ENCODE measurements around the gene ANGPTL4. TPM values are rescaled to one million over a fixed set of nuclear protein-coding genes. Genes with fewer than 3 reads are reported as not detected.
"Not testable (repeated sequence)": the region's sequence is repeated elsewhere in the genome, so short reads cannot be mapped to it uniquely, and the experiment has no call there.

ANGPTL4 gene
- total and polyA plus RNA-seq, 2 of the 13 experiments (the other 11 are each of a cell fraction or from before 2014, with no cell fraction given): 0.80 to 21.7 TPM

- DNase-seq (ENCODE audit: low spot score); in situ Hi-C loops (cut with HindIII; ENCODE audit: extremely low pct_ligation_motif_present, low pct_unique_long_range_greater_than_20kb); H2AFZ ChIP-seq (ENCODE audit: low read length); BruUV-seq (replicated peaks); H3K9ac ChIP-seq (ENCODE audit: insufficient read depth, low read depth, low read length); H3K79me2 ChIP-seq (ENCODE audit: insufficient read depth, low read length); H4K20me1 ChIP-seq (ENCODE audit: insufficient read depth, low read length); H3K4me2 ChIP-seq (ENCODE audit: low read depth, low read length); H3K9me3 ChIP-seq (ENCODE audit: low read length); FAIRE-seq; intact Hi-C loops (cut with micrococcal nuclease; ENCODE audit: unreplicated experiment); H3K27me3 ChIP-seq (ENCODE audit: control insufficient read depth in 1 of 2, insufficient read depth in 2 of 2, low read length in 2 of 2); H3K36me3 ChIP-seq (replicated peaks in 1 of 2; ENCODE audit: control insufficient read depth in 1 of 2, insufficient read depth in 2 of 2, low read length in 2 of 2); CTCF ChIA-PET (ENCODE audit: low intra/inter-chr PET ratio, low total read pairs); ATAC-seq; H3K4me3 ChIP-seq (replicated peaks in 1 of 3; ENCODE audit: insufficient read depth in 1 of 3, low read depth in 2 of 3, low read length in 3 of 3): not testable (repeated sequence)
- peak overlapping the region; percentile 84 for H3K27ac ChIP-seq (ENCODE audit: extremely low read length, insufficient read depth, low read length)
- 100% methylated on average over 1 of the region's 32 CpGs for WGBS (ENCODE audit: low lambda C conversion rate)
- peaks cover 55% of the 10 kb centered on the region for H3K4me1 ChIP-seq (ENCODE audit: insufficient read depth, low read length)
- TF ChIP-seq ZNF687 (CRISPR knock-in tag; IDR thresholded peaks at IDR 0.05): peak; percentile 37; the same call in 1 of the 2 replicates
- peak; percentile 15; the same call in 1 of the 2 replicates for TF ChIP-seq GABPB1 (CRISPR knock-in tag; IDR thresholded peaks at IDR 0.05)
- POLR2A ChIA-PET: interaction anchor here (0.8 to 4.6 kb wide), 7 partner anchors 10 to 21 kb away, joined by 3 to 41 read pairs (median 5); partner anchors contain the start of genes ANGPTL4 and RAB11B
Observed at GRCh38 chr19:8375766-8376165, 11.8 kb downstream of the ANGPTL4 start.

GRCh38 chr19:8376373-8376974 lies 12.5 kb downstream of the ANGPTL4 start:
- H3K9ac ChIP-seq (ENCODE audit: insufficient read depth, low read depth, low read length); H3K36me3 ChIP-seq (replicated peaks in 1 of 2; ENCODE audit: control insufficient read depth in 1 of 2, insufficient read depth in 2 of 2, low read length in 2 of 2); H4K20me1 ChIP-seq (ENCODE audit: insufficient read depth, low read length); CTCF ChIA-PET (ENCODE audit: low intra/inter-chr PET ratio, low total read pairs); FAIRE-seq; H3K9me3 ChIP-seq (ENCODE audit: low read length); BruUV-seq (replicated peaks); H3K4me2 ChIP-seq (ENCODE audit: low read depth, low read length); in situ Hi-C loops (cut with HindIII; ENCODE audit: extremely low pct_ligation_motif_present, low pct_unique_long_range_greater_than_20kb); intact Hi-C loops (cut with micrococcal nuclease; ENCODE audit: unreplicated experiment); H3K27me3 ChIP-seq (ENCODE audit: control insufficient read depth in 1 of 2, insufficient read depth in 2 of 2, low read length in 2 of 2); ATAC-seq; H2AFZ ChIP-seq (ENCODE audit: low read length); H3K4me3 ChIP-seq (replicated peaks in 1 of 3; ENCODE audit: insufficient read depth in 1 of 3, low read depth in 2 of 3, low read length in 3 of 3); H3K79me2 ChIP-seq (ENCODE audit: insufficient read depth, low read length); TF ChIP-seq SOX6, SOX13 (IDR thresholded peaks at IDR 0.05): not testable (repeated sequence)
- POLR2A ChIA-PET: interaction anchor here (0.6 to 4.6 kb wide), 9 partner anchors 9 to 31 kb away, joined by 3 to 41 read pairs (median 4); partner anchors contain the start of genes ANGPTL4 and RAB11B
- 80% methylated on average over 8 of the region's 10 CpGs for WGBS (ENCODE audit: low lambda C conversion rate)
- H3K27ac ChIP-seq (ENCODE audit: extremely low read length, insufficient read depth, low read length): peak overlapping the region; percentile 40
- peaks cover 51% of the 10 kb centered on the region for H3K4me1 ChIP-seq (ENCODE audit: insufficient read depth, low read length)
- DNase-seq (ENCODE audit: low spot score): peak; percentile 63
- peak; percentile 45; the same call in 1 of the 2 replicates for TF ChIP-seq POLR2AphosphoS5 (IDR thresholded peaks at IDR 0.05; ENCODE audit: low read depth, low read length)
- TF ChIP-seq SOX6 (CRISPR knock-in tag; IDR thresholded peaks at IDR 0.05): peak; percentile 35; the same call in 1 of the 2 replicates
- peak; percentile 77 for TF ChIP-seq NFYB (CRISPR knock-in tag; IDR thresholded peaks at IDR 0.05)
- peak; percentile 22; the same call in 1 of the 2 replicates for TF ChIP-seq SAP130 (CRISPR knock-in tag; IDR thresholded peaks at IDR 0.05; ENCODE audit: low read depth)
- TF ChIP-seq SOX13 (CRISPR knock-in tag; conservative IDR thresholded peaks at IDR 0.05 in 1 of 2, IDR thresholded peaks at IDR 0.05 in 1 of 2): peak in 1 of 2 experiments; percentile 22; a peak in 1 of 4 replicates
- TF ChIP-seq NFYC (CRISPR knock-in tag; IDR thresholded peaks at IDR 0.05): peak; percentile 74
- 0 out of 2 replicates have a peak, but pooled peaks have one; percentile 27 for TF ChIP-seq FOXA3 (CRISPR knock-in tag; IDR thresholded peaks at IDR 0.05)
- peak; percentile 39; the same call in 1 of the 2 replicates for TF ChIP-seq DRAP1 (CRISPR knock-in tag; IDR thresholded peaks at IDR 0.05)
